NOMO-1 treated with dmso at 0.1 percent for 144 hours (cell line): ENCODE data around the gene ARHGEF39.

Experiments used
- DNase-seq: peaks from one replicate; lab custom pipeline; 2025; ENCODE audit not compliant: unreplicated experiment; lab: John Stamatoyannopoulos, UW

The ARHGEF39 gene

DNA sequence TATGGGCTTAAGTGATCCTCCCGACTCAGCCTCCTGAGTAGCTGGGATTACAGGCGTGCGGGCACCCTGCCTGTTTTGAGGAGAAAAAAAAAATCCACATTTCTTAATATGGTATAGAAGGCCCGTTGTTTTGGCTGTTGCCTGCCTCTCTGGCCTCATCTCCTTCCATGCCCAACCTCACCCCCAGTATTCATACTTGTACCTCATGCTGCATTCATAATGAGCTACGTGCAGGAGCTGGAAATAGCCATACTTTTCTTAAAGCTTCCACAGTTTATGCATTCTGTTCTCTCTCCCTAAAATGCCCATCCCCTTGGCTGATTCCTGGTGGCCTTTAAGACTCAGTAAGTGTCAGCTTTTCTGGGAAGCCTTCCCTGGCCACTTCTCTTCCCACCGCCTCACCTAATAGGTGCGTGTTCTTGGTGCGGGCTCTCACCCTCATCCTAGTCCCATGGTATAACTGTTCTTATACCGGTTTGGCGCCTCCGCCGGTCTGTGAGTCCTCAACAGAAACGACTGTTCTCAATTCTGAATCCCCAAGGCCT is 26.8 kb upstream of the ARHGEF39 start:
- no peak for DNase-seq

DNA sequence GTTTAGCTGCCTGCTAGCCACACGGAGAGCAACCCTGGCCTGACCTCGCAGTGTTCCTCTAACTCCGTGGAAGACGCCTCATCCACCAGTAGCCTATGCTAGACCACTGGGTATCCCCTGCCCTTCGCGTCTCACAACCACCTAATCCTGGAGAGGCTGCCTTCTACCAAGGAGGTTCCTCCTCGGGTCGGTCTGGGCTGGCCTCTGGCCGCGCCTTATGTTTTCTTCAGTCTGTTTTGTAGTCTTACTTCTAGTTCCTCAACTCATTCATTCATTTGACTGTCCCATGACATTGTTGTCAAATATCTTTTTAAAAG is 26.3 kb upstream of the ARHGEF39 start:
- no peak for DNase-seq

DNA sequence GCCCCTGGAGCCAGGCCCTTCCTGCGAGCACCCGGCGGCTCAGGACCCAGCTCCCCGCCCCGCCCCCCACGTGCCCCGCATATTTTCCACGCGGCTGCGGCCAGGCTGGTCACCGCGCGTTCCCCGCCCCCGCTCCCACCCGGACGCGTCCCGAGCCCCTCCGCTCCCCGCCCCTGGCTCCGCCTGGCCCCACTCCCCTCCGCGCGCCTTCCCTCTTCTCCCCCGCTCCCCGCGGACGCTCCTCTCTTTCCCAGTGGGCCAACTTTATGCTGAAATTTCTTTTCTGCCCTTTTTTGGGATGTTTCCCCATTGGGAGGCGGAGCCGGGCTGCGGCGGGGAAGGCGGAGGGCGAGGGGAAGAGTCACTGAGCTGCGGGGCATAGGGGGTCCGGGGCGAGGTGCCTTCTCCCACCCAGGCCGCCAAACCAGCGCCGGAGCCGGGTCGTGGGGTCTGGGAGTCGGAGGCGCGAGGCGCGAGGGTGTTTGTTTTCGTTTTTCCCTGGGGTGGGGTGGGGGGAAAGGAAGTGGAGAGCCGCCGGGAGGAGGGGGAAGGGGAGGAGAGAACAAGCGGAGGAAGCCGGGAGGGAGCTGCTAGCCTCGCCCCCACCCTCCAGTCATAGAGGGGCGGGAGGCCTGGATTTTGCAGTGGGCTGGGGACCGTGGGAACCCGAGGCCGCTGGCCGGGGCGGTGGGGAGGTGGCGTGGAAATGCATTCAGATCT is 25.8 kb upstream of the ARHGEF39 start:
- peak; percentile 27 for DNase-seq

DNA sequence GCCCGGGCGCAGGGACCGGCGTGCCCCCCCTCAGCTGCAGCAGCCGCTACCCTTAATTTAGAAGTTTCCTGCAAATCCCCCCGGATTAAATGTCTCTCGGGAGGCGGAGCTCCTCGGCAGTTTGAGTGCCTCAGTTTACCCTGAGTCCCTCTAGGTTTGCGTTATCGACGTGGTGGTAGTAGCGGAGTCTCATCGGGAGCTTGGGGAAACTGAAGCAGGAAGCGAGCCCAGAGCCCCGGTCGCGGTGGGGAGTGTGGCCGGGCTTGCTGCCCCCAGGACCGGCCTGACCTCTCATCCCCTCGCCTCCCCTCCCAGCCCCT is 25.3 kb upstream of the ARHGEF39 start:
- DNase-seq: no peak

DNA sequence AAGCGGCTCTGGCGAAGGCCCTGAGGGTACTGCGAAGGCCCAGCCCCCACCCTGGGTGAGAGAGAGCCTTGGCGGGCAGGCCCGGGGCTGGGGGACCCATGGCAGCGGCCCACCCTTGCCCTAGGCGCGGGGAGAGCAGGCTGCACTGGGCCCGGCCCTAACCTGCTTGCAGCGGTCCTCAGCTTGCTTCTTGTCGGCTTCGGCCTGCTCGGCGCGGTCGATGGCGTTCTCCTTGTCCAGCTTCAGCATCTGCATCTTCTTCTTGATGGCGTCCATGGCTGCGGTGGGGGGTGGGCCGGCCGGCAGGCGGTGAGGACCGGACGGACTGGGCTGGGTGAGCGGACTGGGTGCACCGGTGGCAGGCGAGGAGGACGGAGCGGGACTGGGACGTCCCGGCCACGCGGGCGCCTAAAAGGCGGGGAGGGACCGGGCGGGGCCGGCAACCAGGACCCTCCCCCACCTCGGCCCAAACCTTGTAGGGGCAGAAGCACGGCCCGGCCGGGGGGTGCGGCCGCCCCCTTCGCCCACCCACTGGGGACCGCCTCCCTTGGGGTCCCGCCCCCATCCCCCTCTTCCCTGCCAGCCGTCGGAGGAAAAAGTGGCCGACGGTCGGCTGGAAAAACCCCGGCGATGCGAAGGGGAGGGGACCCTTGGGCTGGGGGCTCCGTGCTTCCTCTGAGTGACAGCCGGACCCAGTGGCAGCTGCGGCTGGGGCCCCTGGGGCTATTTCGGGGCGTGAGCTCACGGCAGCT is 24.7 kb upstream of the ARHGEF39 start, which contains the start of gene TPM2:
TSS of gene TPM2 (minus strand) at position 384 of the 752 bp plus-strand sequence. CDS start at position 276, 108 bp downstream.
- no peak for DNase-seq

DNA sequence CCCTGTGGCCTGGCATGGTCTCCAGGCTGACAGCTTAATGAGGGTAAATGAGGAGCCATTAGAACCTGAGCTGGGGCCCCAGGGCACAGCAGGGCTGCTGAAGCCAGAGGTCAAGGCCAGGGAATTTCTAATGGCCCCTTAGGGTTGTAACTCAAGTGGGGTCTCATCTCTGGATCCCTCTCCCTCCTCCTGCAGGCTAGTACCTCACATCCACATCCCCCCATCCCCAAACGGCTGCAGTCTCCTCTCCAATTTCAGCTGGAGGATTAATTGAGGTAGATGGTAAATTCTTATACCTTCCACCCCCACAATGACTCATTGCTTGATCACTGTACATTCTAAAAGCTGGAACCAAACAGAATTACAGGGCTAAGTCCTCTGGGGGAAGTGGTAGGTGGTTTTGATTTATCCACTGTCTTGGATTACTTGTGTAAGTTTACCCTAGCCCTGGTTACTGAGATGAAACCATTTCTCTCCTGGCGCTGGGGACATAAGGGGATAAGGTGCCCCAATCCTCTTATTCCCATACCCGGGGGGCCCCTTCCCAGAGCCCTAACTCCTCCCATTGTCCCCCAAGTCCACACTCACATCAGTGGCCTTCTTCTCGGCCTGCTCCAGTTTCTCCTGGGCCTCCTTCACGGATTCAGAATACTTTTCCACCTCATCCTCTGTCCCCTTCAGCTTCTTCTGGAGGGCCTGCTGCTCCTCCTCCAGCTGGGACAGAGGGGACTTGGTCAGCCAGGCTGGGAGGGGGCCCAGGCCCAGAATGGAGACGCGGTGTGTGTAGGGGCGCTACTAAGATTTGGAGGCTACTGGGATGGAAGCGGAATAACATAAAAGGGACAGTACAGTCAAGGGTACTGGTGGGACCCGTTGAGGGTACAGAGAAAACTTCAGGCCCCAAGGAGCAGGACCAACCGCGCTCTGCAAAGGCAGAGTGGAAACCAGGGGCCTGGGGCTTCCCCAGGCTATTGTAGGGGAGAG is 23.9 kb upstream of the ARHGEF39 start:
- no peak for DNase-seq

DNA sequence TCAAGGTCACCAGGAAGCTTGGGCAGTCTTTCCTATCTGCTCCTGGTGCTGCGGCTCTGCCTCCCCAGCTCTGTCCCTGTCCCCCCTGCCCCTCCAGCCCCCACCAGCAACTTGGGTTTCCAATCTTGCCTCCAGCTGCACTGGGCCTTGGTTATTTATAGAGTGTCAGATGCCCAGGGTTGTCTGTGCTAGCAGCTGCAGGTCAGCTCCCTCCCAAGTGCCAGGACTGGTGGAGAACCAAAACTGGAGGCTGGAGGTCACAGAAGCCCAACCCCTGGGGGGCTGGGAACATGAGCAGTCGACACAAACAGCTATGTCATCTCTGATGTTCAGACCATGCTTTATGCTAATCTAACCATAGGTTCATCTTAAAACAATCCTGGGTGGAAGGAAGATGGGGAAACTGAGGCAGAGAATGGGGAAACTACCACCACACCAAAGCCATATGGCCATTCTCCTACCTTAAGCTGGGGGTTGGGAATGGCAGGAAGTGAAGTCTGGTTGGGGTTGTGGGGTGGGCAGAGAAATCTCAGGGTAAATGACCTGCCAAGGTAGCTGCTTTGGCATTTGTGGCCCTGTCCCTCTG is 23.1 kb upstream of the ARHGEF39 start:
- DNase-seq: no peak

DNA sequence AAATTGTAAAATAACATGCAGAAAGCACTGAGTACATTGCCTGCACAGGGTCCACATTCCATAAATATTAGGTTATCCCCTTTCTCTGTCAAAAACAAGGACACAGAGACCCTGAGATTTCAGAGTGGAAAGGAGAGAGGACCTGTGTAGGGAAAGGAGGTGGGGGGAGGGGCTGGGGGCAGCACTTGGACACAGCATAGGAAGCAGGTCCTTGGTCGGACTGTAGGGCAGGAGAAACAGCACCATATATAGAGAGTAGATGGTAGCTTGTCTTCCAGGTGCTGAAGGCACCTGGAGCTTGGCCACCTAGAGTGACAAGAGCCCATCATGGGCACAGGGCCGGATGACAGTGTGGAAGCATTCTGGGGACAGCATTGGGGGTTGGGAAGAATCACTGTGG is 22.3 kb upstream of the ARHGEF39 start:
- no peak for DNase-seq

DNA sequence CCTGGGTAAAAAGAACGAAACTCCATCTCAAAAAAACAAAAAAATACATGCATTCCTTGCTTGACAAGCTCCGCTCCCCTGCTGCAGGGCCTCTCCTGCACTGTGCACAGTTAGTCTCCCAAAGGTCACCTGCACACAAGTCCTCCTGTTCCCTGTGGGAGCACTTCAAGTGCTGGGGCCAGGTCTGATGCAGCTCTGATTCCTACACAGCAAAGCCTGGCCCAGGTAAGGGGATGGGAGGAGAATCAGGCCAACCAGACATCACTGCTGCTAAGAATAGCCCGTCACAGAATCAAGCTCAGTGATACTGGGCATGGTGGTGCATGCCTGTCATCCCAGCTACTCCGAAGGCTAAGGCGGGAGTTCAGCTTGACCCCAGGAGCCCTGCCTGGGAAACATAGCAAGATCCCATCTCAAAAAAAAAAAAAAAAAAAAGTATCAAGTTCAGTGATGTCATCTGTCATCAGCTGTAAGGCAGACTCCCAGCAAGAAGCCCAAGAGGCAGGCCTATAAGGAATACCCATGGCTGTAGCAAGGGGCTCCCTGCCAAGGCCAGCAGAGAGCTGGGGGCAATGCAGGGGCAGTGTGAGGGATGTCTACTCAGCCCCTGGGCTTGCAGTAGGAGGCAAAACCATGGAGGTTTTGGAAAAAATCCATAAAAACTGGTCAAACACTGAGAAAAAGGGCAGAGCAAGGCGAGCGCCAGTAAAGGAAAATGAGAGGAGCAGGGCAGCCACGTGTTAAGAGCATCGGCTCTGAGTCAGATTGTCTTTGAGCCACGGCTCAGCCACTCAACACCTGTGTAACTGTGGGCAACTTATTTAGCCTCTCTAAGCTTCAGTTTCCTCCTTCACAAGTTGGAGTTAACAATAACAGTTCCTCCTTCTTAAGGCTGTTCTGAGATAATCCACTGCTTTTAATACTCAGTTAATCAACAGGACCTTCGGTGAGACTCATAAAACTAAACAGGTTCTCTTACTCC is 21.5 kb upstream of the ARHGEF39 start:
- DNase-seq: no peak

DNA sequence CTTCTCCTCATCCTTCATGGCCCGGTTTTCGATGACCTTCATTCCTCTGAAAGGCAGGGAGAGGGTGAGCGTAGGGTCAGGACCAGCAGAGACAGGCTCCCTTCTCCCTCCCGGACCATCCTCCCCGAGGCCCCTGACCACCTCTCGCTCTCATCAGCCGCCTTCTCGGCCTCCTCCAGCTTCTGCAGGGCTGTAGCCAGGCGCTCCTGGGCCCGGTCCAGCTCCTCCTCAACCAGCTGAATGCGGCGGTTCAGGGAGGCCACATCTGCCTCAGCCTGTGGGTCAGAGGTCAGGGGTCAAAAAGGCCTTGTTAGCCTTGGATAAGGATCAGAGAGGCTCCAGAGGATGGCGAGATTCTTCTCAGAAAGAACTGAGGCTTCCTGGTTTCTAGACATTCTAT is 20.5 kb upstream of the ARHGEF39 start:
- DNase-seq: no peak

DNA sequence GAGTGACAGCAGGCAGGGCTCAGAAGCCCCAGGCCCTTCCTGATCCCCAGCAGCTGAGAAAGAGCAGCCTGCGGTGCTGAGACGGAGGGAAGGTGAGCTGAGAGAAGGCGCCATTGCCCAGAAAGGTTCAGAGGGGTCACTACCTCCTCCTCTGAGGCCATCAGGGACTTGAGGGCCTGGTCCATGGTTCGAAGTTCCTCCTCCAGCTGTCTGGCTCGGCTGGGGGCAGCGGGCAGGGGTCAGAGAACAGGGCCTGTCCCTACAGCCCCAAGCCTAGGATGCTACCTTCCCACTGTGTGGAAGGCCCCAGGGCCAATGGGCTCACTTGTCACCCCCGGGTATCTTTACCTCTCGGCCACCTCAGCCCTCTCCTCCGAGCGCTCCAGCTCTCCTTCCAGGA is 19.9 kb upstream of the ARHGEF39 start:
- DNase-seq: no peak

DNA sequence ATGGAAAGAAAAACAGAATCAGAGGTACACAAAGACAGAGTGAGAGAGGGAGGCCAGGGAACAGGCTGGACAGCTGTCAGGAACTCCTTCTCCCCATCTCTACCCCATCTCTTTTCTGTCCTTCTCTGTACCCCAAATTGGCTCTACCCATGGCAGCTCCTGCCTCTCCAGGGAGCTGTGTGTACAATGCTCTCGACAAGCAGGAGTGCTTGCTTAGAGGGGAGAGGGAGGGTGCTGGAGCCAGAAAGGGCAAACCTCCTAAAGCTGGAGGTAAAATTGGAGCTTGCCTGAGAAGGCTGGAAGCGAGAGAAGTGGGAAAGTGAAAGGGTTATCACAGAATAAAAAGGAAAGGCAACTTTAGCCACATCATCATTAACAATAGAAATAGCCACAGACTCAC is 18.3 kb upstream of the ARHGEF39 start:
- DNase-seq: no peak

DNA sequence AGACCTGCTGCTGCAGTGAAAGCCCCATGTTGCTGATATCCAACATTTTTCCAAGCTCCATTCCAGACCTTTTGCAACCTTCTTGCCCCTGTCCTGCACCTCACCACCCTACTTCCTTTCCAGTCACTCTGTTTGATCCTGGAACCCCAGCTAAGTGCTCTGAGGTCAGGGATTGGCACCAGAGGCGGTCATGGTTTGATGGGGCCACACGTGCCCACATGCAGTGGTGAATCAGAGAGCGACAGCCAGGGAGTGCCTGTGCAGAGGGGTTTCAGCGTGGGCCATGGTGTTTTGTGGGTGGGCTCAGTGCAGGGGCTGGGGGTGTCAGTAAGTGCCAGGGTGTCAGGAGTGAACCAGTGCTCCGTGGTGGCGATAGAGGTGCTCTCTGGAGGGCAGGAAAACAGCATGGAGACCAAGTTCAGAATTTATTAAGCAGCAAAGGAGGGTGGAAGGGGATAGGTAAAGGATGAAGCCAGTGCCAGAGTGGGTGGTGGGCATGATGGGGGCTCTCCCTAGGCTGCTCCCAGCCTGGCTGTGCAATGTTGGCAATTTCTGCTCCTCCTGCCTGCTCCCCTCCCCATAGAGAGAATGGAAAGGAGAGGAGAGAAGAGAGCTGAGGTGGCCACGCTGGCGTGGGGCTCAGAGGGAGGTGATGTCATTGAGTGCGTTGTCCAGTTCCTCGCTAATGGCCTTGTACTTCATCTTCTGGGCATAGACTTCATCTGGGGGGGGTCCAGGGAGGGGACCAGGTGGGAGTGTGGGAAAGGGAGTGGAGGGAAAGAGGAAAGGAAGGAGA is 17.7 kb upstream of the ARHGEF39 start:
- no peak for DNase-seq

DNA sequence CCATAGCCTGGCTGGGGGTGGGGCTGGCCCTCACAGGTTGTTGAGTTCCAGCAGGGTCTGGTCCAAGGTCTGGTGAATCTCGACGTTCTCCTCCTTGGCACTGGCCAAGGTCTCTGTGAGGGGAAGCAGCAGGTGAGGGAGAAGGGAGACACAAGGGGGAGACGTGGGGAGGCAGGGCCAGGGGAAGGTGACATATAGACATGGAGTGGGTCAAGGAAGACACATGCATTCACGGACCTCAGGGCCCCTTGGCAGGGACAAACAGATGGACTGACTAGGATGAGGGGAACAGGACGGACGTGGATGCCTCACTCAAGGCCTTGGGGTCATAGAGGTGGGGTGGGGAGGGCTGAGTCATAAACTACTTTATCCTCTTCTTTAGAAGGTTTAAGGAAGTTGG is 17.1 kb upstream of the ARHGEF39 start:
- no peak for DNase-seq

DNA sequence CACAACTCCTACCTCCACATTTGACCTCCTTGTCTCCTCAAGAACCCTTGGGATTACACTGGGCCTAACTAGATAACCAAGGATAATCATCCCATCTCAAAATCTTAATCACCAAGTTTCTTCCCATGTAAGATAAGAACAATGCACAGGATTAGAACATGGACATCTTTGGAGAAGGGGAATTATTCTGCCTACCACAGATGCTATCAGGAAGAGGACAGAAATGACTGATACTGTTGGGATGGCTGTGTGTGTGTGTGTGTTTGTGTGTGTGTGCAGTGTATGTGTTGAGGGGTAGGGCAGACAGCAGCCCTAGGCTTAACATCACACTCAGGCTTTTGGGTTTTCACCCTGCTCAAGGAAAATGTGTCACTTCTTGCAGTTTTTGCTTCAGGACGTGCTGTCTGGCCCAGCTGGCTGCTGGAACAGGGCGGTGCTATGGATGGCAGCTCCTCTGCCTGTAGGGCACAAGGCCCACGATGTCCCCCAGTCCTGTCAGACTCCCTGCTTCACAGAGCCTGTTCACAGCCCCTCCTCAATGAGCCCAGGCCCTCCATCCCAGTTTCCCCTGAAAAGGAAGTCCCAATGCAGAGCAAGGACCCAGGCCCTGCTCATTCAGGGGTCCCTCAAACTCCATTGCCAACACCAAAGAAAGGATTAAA is 16.5 kb upstream of the ARHGEF39 start:
- no peak for DNase-seq

DNA sequence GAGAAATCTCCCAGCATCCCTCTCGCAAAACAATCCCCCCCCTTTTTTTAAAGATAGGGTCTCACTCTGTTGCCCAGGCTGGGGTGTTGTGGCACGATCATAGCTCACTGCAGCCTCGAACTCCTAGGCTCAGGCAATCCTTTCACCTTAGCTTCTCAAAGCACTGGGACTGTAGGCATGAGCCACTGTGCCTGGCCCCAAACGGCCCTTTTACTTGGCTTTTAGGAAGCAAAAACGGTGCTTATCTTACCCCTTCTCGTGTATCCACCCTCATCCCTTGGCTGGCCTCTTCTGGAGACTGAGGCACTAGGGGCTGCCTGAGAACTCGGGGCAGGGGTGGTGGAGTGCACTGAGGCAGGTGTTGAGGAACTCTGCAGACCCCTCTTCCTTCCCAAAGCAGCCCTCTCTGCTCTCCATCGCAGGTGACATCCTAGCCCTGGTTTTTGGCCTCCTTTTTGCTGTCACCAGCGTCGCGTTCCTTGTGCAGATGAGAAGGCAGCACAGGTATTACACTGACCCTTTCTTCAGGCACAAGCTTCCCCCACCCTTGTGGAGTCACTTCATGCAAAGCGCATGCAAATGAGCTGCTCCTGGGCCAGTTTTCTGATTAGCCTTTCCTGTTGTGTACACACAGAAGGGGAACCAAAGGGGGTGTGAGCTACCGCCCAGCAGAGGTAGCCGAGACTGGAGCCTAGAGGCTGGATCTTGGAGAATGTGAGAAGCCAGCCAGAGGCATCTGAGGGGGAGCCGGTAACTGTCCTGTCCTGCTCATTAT is 15.5 kb upstream of the ARHGEF39 start:
- DNase-seq: no peak

DNA sequence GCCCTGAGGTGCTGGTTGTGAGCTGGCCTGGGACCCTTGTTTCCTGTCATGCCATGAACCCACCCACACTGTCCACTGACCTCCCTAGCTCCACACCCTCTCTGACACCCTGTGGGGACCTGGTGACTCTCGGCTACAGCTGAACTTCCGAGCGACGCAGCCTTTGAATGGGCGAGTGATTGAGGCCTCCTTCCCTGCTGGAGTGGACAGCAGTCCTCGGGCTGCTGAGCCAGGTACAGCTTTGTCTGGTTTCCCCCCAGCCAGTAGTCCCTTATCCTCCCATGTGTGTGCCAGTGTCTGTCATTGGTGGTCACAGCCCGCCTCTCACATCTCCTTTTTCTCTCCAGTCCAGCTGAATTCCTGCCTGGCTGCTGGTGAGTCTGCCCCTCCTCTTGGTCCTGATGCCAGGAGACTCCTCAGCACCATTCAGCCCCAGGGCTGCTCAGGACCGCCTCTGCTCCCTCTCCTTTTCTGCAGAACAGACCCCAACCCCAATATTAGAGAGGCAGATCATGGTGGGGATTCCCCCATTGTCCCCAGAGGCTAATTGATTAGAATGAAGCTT is 14.9 kb upstream of the ARHGEF39 start:
- DNase-seq: no peak
